OCI-LY3 (cell line): ENCODE results near the gene TSPAN5.

Experiments
- H2AFZ ChIP-seq: fragments of 200-600, 300-600 bp; shearing (Covaris generic); 2 replicates; pipeline ENCODE4 v1.6.0; 2014; ENCODE audit warnings: antibody characterized with exemption, low read depth, low read length
- H3K27ac ChIP-seq: fragments of 200-600, 300-600 bp; sonication (generic); 2 replicates; pipeline ENCODE4 v1.5.1; 2014; ENCODE audit warnings: mild to moderate bottlenecking, low read length, moderate library complexity, mixed read lengths
- H3K27me3 ChIP-seq: fragments of 200-600, 300-600 bp; sonication (generic); 2 replicates; pipeline ENCODE4 v1.6.1; 2014; ENCODE audit warnings: low read depth, low read length, mixed read lengths
- H3K36me3 ChIP-seq: fragments of 200-600, 300-600 bp; sonication (generic); replicated peaks from 2 replicates; pipeline ENCODE3; 2014; ENCODE audit warnings: low read depth, low read length, mixed read lengths
- H3K4me1 ChIP-seq: fragments of 300-600, 200-600 bp; sonication (generic); 2 replicates; pipeline ENCODE4 v1.6.1; 2014; ENCODE audit warnings: low read length, mixed read lengths
- H3K4me2 ChIP-seq: fragments of 200-600, 300-600 bp; sonication (generic); 2 replicates; pipeline ENCODE4 v1.6.1; 2014; ENCODE audit warnings: low read length, mixed read lengths
- H3K4me3 ChIP-seq: fragments of 300-600, 200-600 bp; sonication (generic); 2 replicates; pipeline ENCODE4 v1.5.1; 2014; ENCODE audit warnings: antibody characterized with exemption, mild to moderate bottlenecking, low read length, moderate library complexity
- H3K79me2 ChIP-seq: fragments of 300-600, 200-600 bp; shearing (Covaris generic); 2 replicates; pipeline ENCODE4 v1.6.1; 2014; ENCODE audit warnings: mild to moderate bottlenecking, low read length, mixed read lengths
- H3K9ac ChIP-seq: fragments of 300-600, 200-600 bp; shearing (Covaris generic); 2 replicates; pipeline ENCODE4 v1.6.0; 2014; ENCODE audit warnings: mild to moderate bottlenecking, low read length, moderate library complexity
- H3K9me3 ChIP-seq: fragments of 200-600, 300-600 bp; shearing (Covaris generic); 2 replicates; pipeline ENCODE4 v1.6.1; 2014; ENCODE audit warnings: low read length, mixed read lengths; ENCODE audit not compliant: insufficient read depth
- H4K20me1 ChIP-seq: fragments of 200-600, 300-600 bp; sonication (generic); 2 replicates; pipeline ENCODE4 v1.6.1; 2016; ENCODE audit warnings: low read length, mixed read lengths; ENCODE audit not compliant: insufficient read depth
- EZH2phosphoT487 ChIP-seq: fragments of 200-600 bp; shearing (Covaris generic); IDR thresholded peaks from 2 replicates; pipeline ENCODE4 v1.6.1; 2018; ENCODE audit warnings: antibody characterized with exemption, mixed run types, low read depth
- TF ChIP-seq, protein P1 (sequence below): fragments of 200-600, 300-600 bp; sonication (generic); IDR thresholded peaks from 2 replicates; pipeline ENCODE4 v1.5.1; 2014; ENCODE audit warnings: antibody characterized with exemption, low read length, low read depth

The TSPAN5 gene

DNA sequence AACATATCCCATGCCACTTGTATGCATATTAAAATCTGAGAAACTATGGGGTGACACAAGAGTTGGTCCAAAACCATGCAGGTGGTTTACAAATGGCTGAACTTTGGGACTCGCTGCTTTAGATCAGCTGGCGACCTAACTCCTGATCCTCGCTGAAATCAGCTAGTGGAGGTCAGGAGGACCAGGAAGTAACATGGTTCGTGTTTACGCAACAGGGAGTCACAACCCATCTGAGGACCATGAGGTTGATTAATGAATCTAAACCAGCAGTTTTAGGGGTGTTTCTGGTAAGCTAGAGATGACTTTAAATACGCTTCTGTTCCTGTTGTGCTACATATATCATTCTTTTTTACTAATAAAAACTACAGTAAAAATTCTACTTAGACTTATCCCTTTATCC is 12.9 kb downstream of the TSPAN5 start:
- Histone ChIP-seq H4K20me1 (peaks cover 9% of the 10 kb centered on the region; the same call in 1 of the 2 replicates), H3K4me3 (no peak overlapping the region), H2AFZ (no peak overlapping the region), H3K9ac (no peak overlapping the region), H3K79me2 (peaks cover 98% of the 10 kb centered on the region), H3K4me1 (peaks cover 50% of the 10 kb centered on the region), H3K36me3 (no peaks in the 10 kb centered on the region), H3K27me3 (no peaks in the 10 kb centered on the region), H3K4me2 (no peak overlapping the region), H3K9me3 (no peaks in the 10 kb centered on the region), H3K27ac (no peak overlapping the region)
- TF ChIP-seq, protein P1, sequence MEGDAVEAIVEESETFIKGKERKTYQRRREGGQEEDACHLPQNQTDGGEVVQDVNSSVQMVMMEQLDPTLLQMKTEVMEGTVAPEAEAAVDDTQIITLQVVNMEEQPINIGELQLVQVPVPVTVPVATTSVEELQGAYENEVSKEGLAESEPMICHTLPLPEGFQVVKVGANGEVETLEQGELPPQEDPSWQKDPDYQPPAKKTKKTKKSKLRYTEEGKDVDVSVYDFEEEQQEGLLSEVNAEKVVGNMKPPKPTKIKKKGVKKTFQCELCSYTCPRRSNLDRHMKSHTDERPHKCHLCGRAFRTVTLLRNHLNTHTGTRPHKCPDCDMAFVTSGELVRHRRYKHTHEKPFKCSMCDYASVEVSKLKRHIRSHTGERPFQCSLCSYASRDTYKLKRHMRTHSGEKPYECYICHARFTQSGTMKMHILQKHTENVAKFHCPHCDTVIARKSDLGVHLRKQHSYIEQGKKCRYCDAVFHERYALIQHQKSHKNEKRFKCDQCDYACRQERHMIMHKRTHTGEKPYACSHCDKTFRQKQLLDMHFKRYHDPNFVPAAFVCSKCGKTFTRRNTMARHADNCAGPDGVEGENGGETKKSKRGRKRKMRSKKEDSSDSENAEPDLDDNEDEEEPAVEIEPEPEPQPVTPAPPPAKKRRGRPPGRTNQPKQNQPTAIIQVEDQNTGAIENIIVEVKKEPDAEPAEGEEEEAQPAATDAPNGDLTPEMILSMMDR, result no peak
- TF ChIP-seq EZH2phosphoT487, result no peak

DNA sequence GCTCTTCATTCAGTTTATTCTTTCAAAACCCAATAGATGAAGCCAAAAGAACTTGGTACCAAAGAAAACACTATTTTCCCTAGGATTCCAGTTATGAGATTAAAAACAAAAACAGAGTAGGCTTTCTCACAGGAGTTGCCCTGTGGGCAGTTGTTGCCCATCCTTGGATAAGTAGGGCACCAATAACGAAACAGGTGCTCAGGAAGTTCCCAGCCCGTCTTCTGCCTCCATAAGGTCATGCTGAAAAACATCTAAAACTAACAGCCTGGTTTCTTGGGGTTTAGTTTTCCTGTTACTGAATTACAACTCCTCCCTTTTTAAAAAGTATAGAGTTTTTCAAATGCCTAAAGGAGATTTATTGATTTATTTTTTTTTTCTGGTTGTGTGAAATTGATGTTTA is 14.7 kb downstream of the TSPAN5 start:
- no peaks in the 10 kb centered on the region for H3K36me3 ChIP-seq
- TF ChIP-seq EZH2phosphoT487, result no peak
- TF ChIP-seq, protein P1, result no peak
- H3K4me1 ChIP-seq, result peaks cover 67% of the 10 kb centered on the region

DNA sequence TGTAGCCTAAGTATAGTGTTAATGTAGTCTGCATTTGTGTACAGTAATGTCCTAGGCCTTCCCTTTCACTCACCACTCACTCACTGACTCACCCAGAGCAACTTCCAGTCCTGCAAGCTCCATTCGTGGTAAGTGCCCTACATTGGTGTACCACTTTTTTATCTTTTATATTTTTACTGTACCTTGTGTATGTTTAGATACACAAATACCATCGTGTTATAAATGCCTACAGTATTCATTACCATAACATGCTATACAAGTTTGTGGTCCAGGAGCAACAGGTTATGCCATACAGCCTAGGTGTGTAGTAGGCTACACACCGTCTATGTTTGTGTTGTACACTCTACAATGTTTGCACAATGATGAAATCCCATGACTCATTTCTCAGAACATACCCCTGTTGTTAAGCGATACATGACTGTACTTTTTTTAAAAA is 15.4 kb downstream of the TSPAN5 start:
- H3K9me3 ChIP-seq, result no peaks in the 10 kb centered on the region
- TF ChIP-seq, protein P1, result no peak
- no peak for TF ChIP-seq EZH2phosphoT487
- no peaks in the 10 kb centered on the region for H3K36me3 ChIP-seq
- H3K9ac ChIP-seq, result no peak overlapping the region
- H3K27ac ChIP-seq, result no peak overlapping the region
- peak overlapping the region; percentile 51 for H3K4me2 ChIP-seq
- no peak overlapping the region for H2AFZ ChIP-seq
- H3K4me1 ChIP-seq, result peaks cover 67% of the 10 kb centered on the region
- no peaks in the 10 kb centered on the region for H3K27me3 ChIP-seq
- H3K79me2 ChIP-seq, result peaks cover 97% of the 10 kb centered on the region
- H3K4me3 ChIP-seq, result no peak overlapping the region
- H4K20me1 ChIP-seq, result peaks cover 9% of the 10 kb centered on the region; the same call in 1 of the 2 replicates

More for the DNA sequence above, 14.7 kb downstream of the TSPAN5 start:
- Histone ChIP-seq H3K27ac (peak overlapping the region; percentile 52), H4K20me1 (peaks cover 8% of the 10 kb centered on the region; the same call in 1 of the 2 replicates), H3K4me3 (peak overlapping the region; percentile 68), H3K79me2 (peaks cover 98% of the 10 kb centered on the region), H3K9me3 (no peaks in the 10 kb centered on the region), H3K27me3 (no peaks in the 10 kb centered on the region), H2AFZ (no peak overlapping the region), H3K4me2 (peak overlapping the region; percentile 90), H3K9ac (peak overlapping the region; percentile 53)

DNA sequence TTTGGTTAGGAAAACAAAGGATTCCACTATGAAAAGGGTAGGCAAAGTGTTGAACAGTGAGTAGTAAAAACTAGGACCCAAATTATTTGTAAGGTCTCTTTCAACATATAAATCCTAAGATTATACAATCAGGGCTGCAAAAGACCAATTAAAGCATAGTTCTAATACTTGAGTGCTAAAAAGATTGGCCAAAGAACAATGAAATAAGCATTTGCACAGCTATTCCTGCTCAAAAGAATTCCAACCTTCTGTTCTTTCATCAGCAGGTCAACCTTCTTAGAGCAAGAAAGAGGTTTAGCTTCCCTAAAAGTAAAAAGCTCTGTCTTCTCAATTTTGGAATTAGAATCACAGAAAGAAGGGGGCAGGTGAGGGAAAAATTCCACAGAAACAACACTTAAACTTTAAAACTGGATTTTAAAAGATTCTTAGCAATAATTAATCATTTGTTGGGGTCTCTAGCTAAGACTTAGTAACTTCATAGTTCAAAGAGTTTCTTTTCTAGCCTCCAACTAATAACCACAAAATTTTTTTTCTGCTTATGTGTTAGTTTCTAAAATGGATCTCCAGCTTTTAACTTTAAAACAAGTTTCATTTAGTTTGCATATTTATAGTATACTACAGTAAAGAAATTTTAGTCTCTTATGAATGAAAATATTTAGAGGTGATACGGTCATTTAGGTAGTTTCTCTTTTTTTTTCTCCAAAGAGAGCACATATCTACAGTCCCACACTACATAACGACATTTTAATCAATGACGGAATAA is 16.3 kb downstream of the TSPAN5 start:
- peak overlapping the region; percentile 51 for H3K4me2 ChIP-seq
- peak overlapping the region; percentile 18; the same call in 1 of the 2 replicates for H3K4me3 ChIP-seq
- peaks cover 9% of the 10 kb centered on the region; the same call in 1 of the 2 replicates for H4K20me1 ChIP-seq
- H3K9me3 ChIP-seq, result no peaks in the 10 kb centered on the region
- TF ChIP-seq EZH2phosphoT487, result no peak
- TF ChIP-seq, protein P1, result no peak
- no peaks in the 10 kb centered on the region for H3K27me3 ChIP-seq
- peaks cover 97% of the 10 kb centered on the region for H3K79me2 ChIP-seq
- H3K27ac ChIP-seq, result peak overlapping the region; percentile 1; the same call in 1 of the 2 replicates
- H3K9ac ChIP-seq, result peak overlapping the region; percentile 8; the same call in 1 of the 2 replicates
- H3K4me1 ChIP-seq, result peaks cover 68% of the 10 kb centered on the region
- no peak overlapping the region for H2AFZ ChIP-seq
- H3K36me3 ChIP-seq, result no peaks in the 10 kb centered on the region
